K562 (cell line): ENCODE data around the gene ATF7IP. TPM values are rescaled to one million over a fixed set of nuclear protein-coding genes. Genes with fewer than 3 reads are reported as not detected.

ENCODE experiments used
- DMBX1 ChIP-seq: fragments of 250-450 bp; sonication (Bioruptor Pico); IDR thresholded peaks from 2 replicates; pipeline ENCODE4 v1.8.0; 2022; ENCODE audit warnings: inconsistent platforms, mild to moderate bottlenecking, moderate library complexity, borderline replicate concordance
- NBN ChIP-seq: fragments of 450-650 bp; IDR thresholded peaks from 2 replicates; pipeline ENCODE4 v1.6.1; 2016; ENCODE audit warnings: low read depth, mild to moderate bottlenecking
- NCOA6 ChIP-seq: fragments of 450-650 bp; IDR thresholded peaks from 2 replicates; pipeline ENCODE4 v1.6.1; 2017; ENCODE audit warnings: mild to moderate bottlenecking
- POLR2A ChIP-seq: fragments of 450-650 bp; conservative IDR thresholded peaks from 2 replicates; pipeline ENCODE4 v1.6.1; 2016
- RBM34 ChIP-seq: fragments of 200-400 bp; formaldehyde crosslinking; IDR thresholded peaks from 2 replicates; pipeline ENCODE4 v1.6.1; 2018; ENCODE audit warnings: low read length, borderline replicate concordance; ENCODE audit not compliant: insufficient read depth
- RFX5 ChIP-seq: IDR thresholded peaks from 2 replicates; pipeline ENCODE4 v1.6.1; 2011; ENCODE audit warnings: low read depth, mild to moderate bottlenecking, improper control_type of control experiment, low read length
- RUNX1 ChIP-seq: sonication (generic); IDR thresholded peaks from 2 replicates; pipeline ENCODE4 v1.6.1; 2016; ENCODE audit warnings: antibody characterized with exemption, low read depth
- SUPT5H ChIP-seq: fragments of 450-650 bp; IDR thresholded peaks from 2 replicates; pipeline ENCODE4 v1.6.1; 2016
- TCF3 ChIP-seq: sonication (generic); formaldehyde crosslinking; IDR thresholded peaks from 2 replicates; pipeline ENCODE4 v1.4.0; 2020; ENCODE audit warnings: mild to moderate bottlenecking, missing genetic modification reagents
- ZNF217 ChIP-seq: sonication (generic); formaldehyde crosslinking; IDR thresholded peaks from 2 replicates; pipeline ENCODE4 v1.8.0; 2022; ENCODE audit warnings: mild to moderate bottlenecking, missing genetic modification reagents
- ZNF23 ChIP-seq: fragments of 250-450 bp; sonication (Bioruptor Pico); IDR thresholded peaks from 2 replicates; pipeline ENCODE4 v1.4.0; 2020; ENCODE audit warnings: mild to moderate bottlenecking
- ZNF551 ChIP-seq: fragments of 250-450 bp; sonication (Bioruptor Pico); IDR thresholded peaks from 2 replicates; pipeline ENCODE4 v1.5.0; 2021; ENCODE audit warnings: mild to moderate bottlenecking, moderate library complexity
- ZNF589 ChIP-seq: fragments of 200-800 bp; sonication (Bioruptor generic); IDR thresholded peaks from 2 replicates; pipeline ENCODE4 v1.6.1; 2016; ENCODE audit warnings: low read depth, missing genetic modification characterization, missing compliant biosample characterization
- ZNF644 ChIP-seq: fragments of 200-800 bp; sonication (Bioruptor generic); IDR thresholded peaks from 2 replicates; pipeline ENCODE4 v1.6.1; 2016; ENCODE audit warnings: low read depth, missing genetic modification characterization, missing compliant biosample characterization
- ZNF707 ChIP-seq: fragments of 250-450 bp; sonication (Bioruptor Pico); conservative IDR thresholded peaks from 2 replicates; pipeline ENCODE4 v1.8.0; 2022; ENCODE audit warnings: inconsistent platforms, mild to moderate bottlenecking, moderate library complexity
- ZNF785 ChIP-seq: fragments of 250-450 bp; sonication (Bioruptor Pico); IDR thresholded peaks from 2 replicates; pipeline ENCODE4 v1.4.0; 2020; ENCODE audit warnings: mild to moderate bottlenecking
- polyA plus RNA-seq, 8 experiments: library from polyadenylated mRNA; depleted of rRNA in 4 of 8; stranded (reverse) in 5 of 8; unstranded in 3 of 8; fragments of >200 nt; fragmentation: Nextera tagmentation in 2 of 8; fragmentation: Illumina TruSeq in 1 of 8; extraction: Ambion mirVana in 2 of 8; extraction: Trizol in 1 of 8; gene quantifications; 2 replicates each; pipeline versions ENCODE4 v1.2.1 to v1.2.3, GENCODE V29; 2011 to 2014; ENCODE audit warnings: inconsistent platforms in 1 of 8, missing spikeins in 1 of 8
- total RNA-seq, 7 experiments: library from RNA; depleted of rRNA in 6 of 7; stranded (reverse); fragments of >200 nt in 6 of 7; fragmentation: Illumina TruSeq in 2 of 7; extraction: Trizol in 2 of 7; gene quantifications; 2 replicates each; pipeline versions ENCODE4 v1.2.1 to v1.2.3, GENCODE V29; 2011 to 2021; ENCODE audit warnings: low replicate concordance in 1 of 7
- TF ChIP-seq, protein P1 (sequence below): fragments of 200-800 bp; sonication (Bioruptor generic); IDR thresholded peaks from 2 replicates; pipeline ENCODE4 v1.6.1; 2017; ENCODE audit warnings: missing genetic modification characterization, missing compliant biosample characterization
- TF ChIP-seq, protein P2 (sequence below), 3 experiments: fragments of 200-800 bp in 1 of 3; fragments of 250-450 bp in 1 of 3; fragments of 450-650 bp in 1 of 3; sonication (Bioruptor Pico) in 1 of 3; sonication (Bioruptor generic) in 1 of 3; formaldehyde crosslinking in 1 of 3; IDR thresholded peaks; 2 replicates each; pipeline versions ENCODE4 v1.6.1 to v1.8.0; 2016 to 2022; ENCODE audit warnings: mild to moderate bottlenecking in 2 of 3, missing genetic modification characterization in 2 of 3, missing compliant biosample characterization in 1 of 3, moderate library complexity in 1 of 3
- TF ChIP-seq, protein P3 (sequence below): sonication (generic); formaldehyde crosslinking; IDR thresholded peaks from 2 replicates; pipeline ENCODE4 v1.8.1; 2023; ENCODE audit warnings: mild to moderate bottlenecking, missing genetic modification reagents, moderate library complexity
- TF ChIP-seq, protein P4 (sequence below), 2 experiments: fragments of 200-800 bp in 1 of 2; sonication (Bioruptor generic) in 1 of 2; sonication (generic) in 1 of 2; formaldehyde crosslinking in 1 of 2; IDR thresholded peaks in 1 of 2; conservative IDR thresholded peaks in 1 of 2; 2 replicates each; pipeline versions ENCODE4 v1.5.0 to v1.6.1; 2016 to 2020; ENCODE audit warnings: missing compliant biosample characterization in 1 of 2, missing genetic modification characterization in 1 of 2, missing genetic modification reagents in 1 of 2

The ATF7IP gene
- total and polyA plus RNA-seq, 9 of the 15 experiments (the other 6 are each of a cell fraction or from before 2014, with no cell fraction given): 2.8 to 27.1 (median 11.0) TPM

DNA sequence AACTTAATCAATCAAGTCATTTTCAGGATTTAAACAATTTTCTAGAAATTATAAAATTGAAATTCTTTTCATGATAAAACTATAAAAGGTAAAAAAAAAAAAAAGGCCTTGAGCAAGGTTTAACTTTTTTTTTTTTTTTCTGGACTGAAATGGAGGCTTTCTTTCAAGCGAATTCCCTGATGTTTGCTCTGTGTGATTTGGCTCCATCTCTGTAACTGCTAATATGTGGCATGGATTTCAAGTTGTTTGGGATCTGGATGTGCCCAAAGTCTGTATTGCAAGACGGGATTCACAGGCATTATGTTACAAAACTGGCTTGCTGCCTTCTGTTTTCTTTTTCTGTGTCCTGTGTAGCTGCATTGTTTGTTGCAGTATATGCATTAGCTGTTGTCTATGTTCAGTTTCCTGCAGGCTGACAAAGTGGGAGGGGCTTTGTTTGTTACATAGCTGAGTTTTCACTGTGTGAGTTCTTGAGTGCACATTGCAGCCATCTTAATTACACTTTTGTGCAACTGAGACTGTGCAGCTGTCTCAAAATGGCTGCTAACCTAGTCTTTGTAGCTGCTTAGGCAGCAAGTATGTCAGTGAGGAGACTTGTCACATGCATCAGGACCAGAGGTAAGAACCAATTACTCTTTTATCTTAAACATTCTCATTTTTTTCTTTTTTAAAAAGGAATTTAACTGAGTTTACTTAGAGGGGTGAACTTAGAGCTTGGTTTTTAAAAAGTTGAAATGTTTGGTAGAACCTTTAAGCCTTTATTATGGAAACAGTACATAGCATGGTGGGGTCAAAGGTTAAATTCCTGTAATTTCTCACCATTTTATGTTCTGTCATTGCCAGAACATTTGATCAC is 19.5 kb downstream of the ATF7IP start (continued):
- TF ChIP-seq ZNF644: peak; percentile 64; the same call in 1 of the 2 replicates
- 0 out of 2 replicates have a peak, but pooled peaks have one; percentile 14 for TF ChIP-seq RFX5
- 0 out of 2 replicates have a peak, but pooled peaks have one; percentile 51 for TF ChIP-seq ZNF589 (CRISPR knock-in tag)
- TF ChIP-seq, protein P1, sequence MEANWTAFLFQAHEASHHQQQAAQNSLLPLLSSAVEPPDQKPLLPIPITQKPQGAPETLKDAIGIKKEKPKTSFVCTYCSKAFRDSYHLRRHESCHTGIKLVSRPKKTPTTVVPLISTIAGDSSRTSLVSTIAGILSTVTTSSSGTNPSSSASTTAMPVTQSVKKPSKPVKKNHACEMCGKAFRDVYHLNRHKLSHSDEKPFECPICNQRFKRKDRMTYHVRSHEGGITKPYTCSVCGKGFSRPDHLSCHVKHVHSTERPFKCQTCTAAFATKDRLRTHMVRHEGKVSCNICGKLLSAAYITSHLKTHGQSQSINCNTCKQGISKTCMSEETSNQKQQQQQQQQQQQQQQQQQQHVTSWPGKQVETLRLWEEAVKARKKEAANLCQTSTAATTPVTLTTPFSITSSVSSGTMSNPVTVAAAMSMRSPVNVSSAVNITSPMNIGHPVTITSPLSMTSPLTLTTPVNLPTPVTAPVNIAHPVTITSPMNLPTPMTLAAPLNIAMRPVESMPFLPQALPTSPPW (CRISPR knock-in tag): 0 out of 2 replicates have a peak, but pooled peaks have one; percentile 23
- TF ChIP-seq, protein P2, sequence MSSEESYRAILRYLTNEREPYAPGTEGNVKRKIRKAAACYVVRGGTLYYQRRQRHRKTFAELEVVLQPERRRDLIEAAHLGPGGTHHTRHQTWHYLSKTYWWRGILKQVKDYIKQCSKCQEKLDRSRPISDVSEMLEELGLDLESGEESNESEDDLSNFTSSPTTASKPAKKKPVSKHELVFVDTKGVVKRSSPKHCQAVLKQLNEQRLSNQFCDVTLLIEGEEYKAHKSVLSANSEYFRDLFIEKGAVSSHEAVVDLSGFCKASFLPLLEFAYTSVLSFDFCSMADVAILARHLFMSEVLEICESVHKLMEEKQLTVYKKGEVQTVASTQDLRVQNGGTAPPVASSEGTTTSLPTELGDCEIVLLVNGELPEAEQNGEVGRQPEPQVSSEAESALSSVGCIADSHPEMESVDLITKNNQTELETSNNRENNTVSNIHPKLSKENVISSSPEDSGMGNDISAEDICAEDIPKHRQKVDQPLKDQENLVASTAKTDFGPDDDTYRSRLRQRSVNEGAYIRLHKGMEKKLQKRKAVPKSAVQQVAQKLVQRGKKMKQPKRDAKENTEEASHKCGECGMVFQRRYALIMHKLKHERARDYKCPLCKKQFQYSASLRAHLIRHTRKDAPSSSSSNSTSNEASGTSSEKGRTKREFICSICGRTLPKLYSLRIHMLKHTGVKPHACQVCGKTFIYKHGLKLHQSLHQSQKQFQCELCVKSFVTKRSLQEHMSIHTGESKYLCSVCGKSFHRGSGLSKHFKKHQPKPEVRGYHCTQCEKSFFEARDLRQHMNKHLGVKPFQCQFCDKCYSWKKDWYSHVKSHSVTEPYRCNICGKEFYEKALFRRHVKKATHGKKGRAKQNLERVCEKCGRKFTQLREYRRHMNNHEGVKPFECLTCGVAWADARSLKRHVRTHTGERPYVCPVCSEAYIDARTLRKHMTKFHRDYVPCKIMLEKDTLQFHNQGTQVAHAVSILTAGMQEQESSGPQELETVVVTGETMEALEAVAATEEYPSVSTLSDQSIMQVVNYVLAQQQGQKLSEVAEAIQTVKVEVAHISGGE (CRISPR knock-in tag; IDR thresholded peaks at IDR 0.05): peak in 1 of 3 experiments; percentile 48; a peak in 1 of 6 replicates
- TF ChIP-seq ZNF785 (CRISPR knock-in tag): no peak
- TF ChIP-seq DMBX1 (CRISPR knock-in tag): no peak
- TF ChIP-seq SUPT5H: no peak
- TF ChIP-seq, protein P3, sequence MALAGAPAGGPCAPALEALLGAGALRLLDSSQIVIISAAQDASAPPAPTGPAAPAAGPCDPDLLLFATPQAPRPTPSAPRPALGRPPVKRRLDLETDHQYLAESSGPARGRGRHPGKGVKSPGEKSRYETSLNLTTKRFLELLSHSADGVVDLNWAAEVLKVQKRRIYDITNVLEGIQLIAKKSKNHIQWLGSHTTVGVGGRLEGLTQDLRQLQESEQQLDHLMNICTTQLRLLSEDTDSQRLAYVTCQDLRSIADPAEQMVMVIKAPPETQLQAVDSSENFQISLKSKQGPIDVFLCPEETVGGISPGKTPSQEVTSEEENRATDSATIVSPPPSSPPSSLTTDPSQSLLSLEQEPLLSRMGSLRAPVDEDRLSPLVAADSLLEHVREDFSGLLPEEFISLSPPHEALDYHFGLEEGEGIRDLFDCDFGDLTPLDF: no peak
- TF ChIP-seq RUNX1: no peak
- no peak for TF ChIP-seq ZNF23
- no peak for TF ChIP-seq RBM34
- no peak for TF ChIP-seq ZNF551
- peak; percentile 65 for TF ChIP-seq POLR2A
- TF ChIP-seq ZNF217 (CRISPR knock-in tag): no peak
- TF ChIP-seq, protein P4, sequence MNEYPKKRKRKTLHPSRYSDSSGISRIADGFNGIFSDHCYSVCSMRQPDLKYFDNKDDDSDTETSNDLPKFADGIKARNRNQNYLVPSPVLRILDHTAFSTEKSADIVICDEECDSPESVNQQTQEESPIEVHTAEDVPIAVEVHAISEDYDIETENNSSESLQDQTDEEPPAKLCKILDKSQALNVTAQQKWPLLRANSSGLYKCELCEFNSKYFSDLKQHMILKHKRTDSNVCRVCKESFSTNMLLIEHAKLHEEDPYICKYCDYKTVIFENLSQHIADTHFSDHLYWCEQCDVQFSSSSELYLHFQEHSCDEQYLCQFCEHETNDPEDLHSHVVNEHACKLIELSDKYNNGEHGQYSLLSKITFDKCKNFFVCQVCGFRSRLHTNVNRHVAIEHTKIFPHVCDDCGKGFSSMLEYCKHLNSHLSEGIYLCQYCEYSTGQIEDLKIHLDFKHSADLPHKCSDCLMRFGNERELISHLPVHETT (CRISPR knock-in tag; conservative IDR thresholded peaks at IDR 0.05 in 1 of 2, IDR thresholded peaks at IDR 0.05 in 1 of 2): peak in 1 of 2 experiments; percentile 48; a peak in 2 of 4 replicates
- TF ChIP-seq TCF3 (CRISPR knock-in tag): no peak
- TF ChIP-seq NCOA6: no peak
- no peak for TF ChIP-seq ZNF707
- 0 out of 2 replicates have a peak, but pooled peaks have one; percentile 68 for TF ChIP-seq NBN
